PC-3 (cell line): ENCODE measurements around the gene GOLGA6C. TPM values are rescaled to one million over a fixed set of nuclear protein-coding genes. Genes with fewer than 3 reads are reported as not detected.
"Not testable (repeated sequence)": the region's sequence is repeated elsewhere in the genome, so short reads cannot be mapped to it uniquely, and the experiment has no call there.

ENCODE experiments used
- ATAC-seq: fragments of 200-7000 bp; cut with Tn5 transposase; 2 replicates; pipeline ENCODE4 v1.9.1; 2020; ENCODE audit warnings: mild to moderate bottlenecking, moderate library complexity
- BruUV-seq: library from RNA; stranded (reverse); fragments of 400-500 nt; replicated peaks from 2 replicates; lab custom pipeline; 2021; lab: Mats Ljungman, UMichigan
- CTCF ChIA-PET: fragments of 300-600 bp; sonication (Branson Sonifier 250); formaldehyde crosslinking; loops from one replicate; lab custom pipeline; 2022; ENCODE audit warnings: antibody characterized with exemption; lab: Charles Lee
- POLR2A ChIA-PET: fragments of 300-600 bp; sonication (Branson Sonifier 250); formaldehyde crosslinking; loops from one replicate; lab custom pipeline; 2022; ENCODE audit warnings: antibody characterized with exemption; ENCODE audit not compliant: unreplicated experiment; lab: Charles Lee
- DNase-seq: peaks from one replicate; pipeline ENCODE4 v3.0.0-alpha.2; 2015
- H2AFZ ChIP-seq: fragments of 300-600 bp; sonication (generic); 2 replicates; pipeline ENCODE4 v1.6.0; 2016; ENCODE audit warnings: antibody characterized with exemption, low read length
- H3F3A ChIP-seq: fragments of 300-600 bp; sonication (generic); one replicate; pipeline ENCODE4 v1.6.0; 2017; ENCODE audit warnings: antibody characterized with exemption, low read length, control low read depth, mild to moderate bottlenecking; ENCODE audit not compliant: unreplicated experiment
- H3K27ac ChIP-seq: fragments of 300-600 bp; sonication (generic); 2 replicates; pipeline ENCODE4 v1.5.1; 2016; ENCODE audit warnings: mild to moderate bottlenecking, low read length
- H3K27me3 ChIP-seq: fragments of 300-600 bp; sonication (generic); 2 replicates; pipeline ENCODE4 v1.6.1; 2016; ENCODE audit warnings: low read length, mixed read lengths
- H3K36me3 ChIP-seq: fragments of 300-600 bp; sonication (generic); 2 replicates; pipeline ENCODE4 v1.6.1; 2016; ENCODE audit warnings: low read depth, mixed run types, low read length, mixed read lengths
- H3K4me1 ChIP-seq: fragments of 300-600 bp; sonication (generic); 2 replicates; pipeline ENCODE4 v1.5.1; 2016; ENCODE audit warnings: low read length; ENCODE audit not compliant: insufficient read depth
- H3K4me2 ChIP-seq: fragments of 300-600 bp; sonication (generic); 2 replicates; pipeline ENCODE4 v1.6.0; 2016; ENCODE audit warnings: low read length
- H3K4me3 ChIP-seq: fragments of 300-600 bp; sonication (generic); 2 replicates; pipeline ENCODE4 v1.5.1; 2016; ENCODE audit warnings: mild to moderate bottlenecking, low read length, mixed read lengths
- H3K79me2 ChIP-seq: fragments of 300-600 bp; sonication (generic); 2 replicates; pipeline ENCODE4 v1.6.1; 2017; ENCODE audit warnings: low read length, mixed read lengths
- H3K9ac ChIP-seq: fragments of 300-600 bp; sonication (generic); 2 replicates; pipeline ENCODE4 v1.6.0; 2016; ENCODE audit warnings: mild to moderate bottlenecking, low read length
- H3K9me2 ChIP-seq: fragments of 300-600 bp; sonication (generic); replicated peaks from 2 replicates; pipeline ENCODE4 v1.6.1; 2016; ENCODE audit warnings: mixed run types, low read length, mixed read lengths
- H3K9me3 ChIP-seq: fragments of 300-600 bp; sonication (generic); 2 replicates; pipeline ENCODE4 v1.6.1; 2016; ENCODE audit warnings: low read length, mixed read lengths
- H4K20me1 ChIP-seq: fragments of 300-600 bp; sonication (generic); 2 replicates; pipeline ENCODE4 v1.6.1; 2016; ENCODE audit warnings: low read length, mixed read lengths
- intact Hi-C: fragments of 100-400 bp; cut with micrococcal nuclease; formaldehyde crosslinking; loops from 2 replicates; pipeline ENCODE4 v1.9.0; 2023
- total RNA-seq: library from RNA; depleted of rRNA; stranded (reverse); fragments of >200 nt; gene quantifications from 2 replicates; pipeline ENCODE4 v1.2.3, GENCODE V29; 2014

Gene GOLGA6C
- total RNA-seq, 1 experiment from 2014 or later, result not detected

DNA sequence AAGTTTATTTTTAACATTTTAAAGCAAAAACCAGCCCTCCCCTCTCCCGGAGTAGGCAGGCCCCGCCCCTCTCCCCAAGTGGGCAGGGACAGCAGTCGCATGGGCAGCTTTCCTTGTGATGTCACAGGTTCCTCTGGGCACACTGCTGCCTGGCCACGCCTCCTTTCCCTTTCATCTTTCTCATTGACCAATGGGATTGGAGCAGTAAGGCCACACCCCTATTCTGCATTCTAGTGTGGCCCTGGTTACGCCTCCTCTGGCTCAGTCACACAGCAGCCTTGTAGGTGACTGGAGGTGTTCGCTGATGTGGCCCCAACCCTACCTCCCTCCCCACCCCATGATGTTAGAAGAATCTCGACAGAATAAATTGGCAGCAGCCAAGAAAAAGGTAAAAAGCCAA lies 24.4 kb downstream of the GOLGA6C start, which contains the start of gene GOLGA6D:
GOLGA6D (plus strand) TSS at position 264 of the 400 bp plus-strand sequence; CDS start at position 305, 41 bp downstream.
- H3K4me1 ChIP-seq, H3K4me2 ChIP-seq, H3K9ac ChIP-seq, H3K36me3 ChIP-seq, BruUV-seq, H3K79me2 ChIP-seq, CTCF ChIA-PET, ATAC-seq, H2AFZ ChIP-seq, H3F3A ChIP-seq, intact Hi-C loops, H3K4me3 ChIP-seq, H3K27me3 ChIP-seq, H3K9me3 ChIP-seq, H4K20me1 ChIP-seq, H3K27ac ChIP-seq, POLR2A ChIA-PET, H3K9me2 ChIP-seq, DNase-seq: not testable (repeated sequence)

DNA sequence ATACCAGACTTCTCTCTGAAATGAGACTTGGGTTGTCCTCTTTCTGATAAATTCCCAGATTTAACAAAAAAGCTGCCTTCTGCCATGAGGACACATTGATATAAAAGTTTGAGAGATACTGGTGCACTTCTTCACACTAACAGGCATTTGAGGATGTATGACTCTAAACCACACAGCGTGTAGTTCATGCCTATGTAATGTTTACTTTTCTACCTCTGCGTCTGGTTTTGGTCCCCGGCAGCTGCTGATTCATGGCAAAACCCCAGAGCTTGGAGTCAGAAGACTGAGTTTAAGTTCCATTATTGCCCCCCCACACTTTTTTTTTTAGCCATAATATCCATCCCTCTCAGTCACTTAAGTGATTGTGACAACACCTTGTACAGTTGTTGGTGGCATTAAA lies 26.0 kb downstream of the GOLGA6C start:
- H3K36me3 ChIP-seq, DNase-seq, H3K4me3 ChIP-seq, intact Hi-C loops, H3K9me3 ChIP-seq, H4K20me1 ChIP-seq, ATAC-seq, H3K4me1 ChIP-seq, H3K9ac ChIP-seq, H3K4me2 ChIP-seq, H3K27me3 ChIP-seq, H3K27ac ChIP-seq, H3K79me2 ChIP-seq, H2AFZ ChIP-seq, BruUV-seq, POLR2A ChIA-PET, CTCF ChIA-PET, H3F3A ChIP-seq, H3K9me2 ChIP-seq: not testable (repeated sequence)

DNA sequence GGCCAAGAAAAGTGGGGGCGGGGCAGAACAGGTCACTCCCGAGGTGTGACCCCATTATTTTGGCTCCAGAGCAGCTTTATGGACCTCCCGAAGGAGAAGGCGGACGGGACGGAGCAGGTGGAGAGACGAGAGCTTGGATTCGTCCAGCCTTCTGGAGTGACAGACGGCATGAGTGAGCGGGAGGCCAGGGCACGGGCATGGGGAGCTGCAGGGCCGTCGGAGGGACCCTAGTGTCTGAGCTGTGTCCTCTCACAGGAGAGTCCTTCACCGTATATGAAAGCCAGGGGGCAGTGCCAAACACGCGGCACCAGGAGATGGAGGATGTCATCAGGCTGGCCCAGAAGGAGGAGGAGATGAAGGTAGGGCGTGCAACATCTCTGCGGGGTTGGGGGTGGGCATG lies 35.5 kb downstream of the GOLGA6C start:
- H3K4me1 ChIP-seq, H4K20me1 ChIP-seq, POLR2A ChIA-PET, intact Hi-C loops, H3K9me3 ChIP-seq, H3K27ac ChIP-seq, CTCF ChIA-PET, H3K4me3 ChIP-seq, H3K79me2 ChIP-seq, H3K9ac ChIP-seq, H3K36me3 ChIP-seq, DNase-seq, H3K4me2 ChIP-seq, H3F3A ChIP-seq, ATAC-seq, BruUV-seq, H2AFZ ChIP-seq, H3K27me3 ChIP-seq, H3K9me2 ChIP-seq: not testable (repeated sequence)

DNA sequence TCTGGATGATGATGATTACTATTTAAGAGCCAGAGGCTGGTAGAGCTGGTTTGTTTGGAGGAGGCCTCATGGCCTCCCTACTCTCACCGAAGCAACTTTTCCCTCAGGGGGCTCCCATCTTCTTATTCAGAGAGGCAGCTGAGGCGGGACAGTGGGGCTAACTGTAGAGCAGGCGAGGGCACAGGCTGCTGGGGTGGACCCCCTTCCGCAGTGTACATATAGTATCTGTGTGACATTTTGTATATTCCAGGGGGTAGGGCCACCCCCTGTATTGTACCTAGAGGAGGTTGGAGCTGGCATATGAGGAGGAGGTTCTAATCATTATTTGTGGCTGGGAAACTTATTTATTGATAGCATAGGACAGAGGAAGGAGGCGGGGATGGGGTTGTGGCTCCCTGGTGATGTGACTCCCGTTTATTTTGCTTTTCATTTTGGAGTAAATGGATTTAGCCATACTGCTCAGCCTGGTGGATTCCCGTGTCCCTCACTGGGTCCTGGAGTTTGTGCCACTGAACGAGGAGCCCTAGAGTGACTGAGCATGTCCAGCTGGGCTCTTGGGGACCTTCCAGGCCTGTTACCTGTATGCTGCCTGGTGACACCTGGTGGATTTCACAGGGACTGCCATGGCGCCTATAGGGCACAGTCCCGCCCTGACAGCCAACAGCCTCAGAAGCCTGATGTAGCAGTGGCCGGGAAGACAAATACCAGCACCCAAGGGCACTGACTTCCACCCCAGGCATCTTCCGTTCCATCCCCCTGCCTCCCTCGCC lies 40.6 kb downstream of the GOLGA6C start:
- H3K4me3 ChIP-seq, H3K9me2 ChIP-seq, H2AFZ ChIP-seq, H4K20me1 ChIP-seq, H3K9me3 ChIP-seq, H3K27ac ChIP-seq, POLR2A ChIA-PET, CTCF ChIA-PET, H3K4me1 ChIP-seq, H3K36me3 ChIP-seq, H3K9ac ChIP-seq, DNase-seq, H3F3A ChIP-seq, H3K79me2 ChIP-seq, intact Hi-C loops, BruUV-seq, H3K27me3 ChIP-seq: not testable (repeated sequence)
- H3K4me2 ChIP-seq, result 0 out of 2 replicates have a peak overlapping the region, but pooled peaks have one; percentile 34
- peak; percentile 98 for ATAC-seq
